HepG2 (cell line): ENCODE data around the gene MEPCE. TPM values are rescaled to one million over a fixed set of nuclear protein-coding genes. Genes with fewer than 3 reads are reported as not detected.

Experiments used
- ATAC-seq: fragments of 200-7000 bp; cut with Tn5 transposase; 3 replicates; pipeline ENCODE4 v1.9.1; 2020; ENCODE audit warnings: mild to moderate bottlenecking, moderate library complexity
- BruUV-seq: library from RNA; stranded (reverse); fragments of 400-500 nt; replicated peaks from 2 replicates; lab custom pipeline; 2021; lab: Mats Ljungman, UMichigan
- CTCF ChIA-PET: fragments of 300-600 bp; formaldehyde crosslinking; extraction: SDS; loops from one replicate; lab custom pipeline; 2021; ENCODE audit warnings: low total read pairs, inconsistent platforms, low intra/inter-chr PET ratio; lab: Yijun Ruan, JAX
- POLR2A ChIA-PET: fragments of 350-600 bp; sonication (Branson Sonifier 250); formaldehyde crosslinking; loops from one replicate; lab custom pipeline; 2020; ENCODE audit warnings: antibody characterized with exemption, inconsistent platforms; lab: Yijun Ruan, JAX
- DNase-seq: peaks from one replicate; pipeline ENCODE4 v3.0.0-alpha.2; 2015; ENCODE audit warnings: low spot score
- FAIRE-seq: peaks from 3 replicates; lab custom pipeline; 2011; peaks lifted over from hg19 to GRCh38; lab: Jason Lieb, UNC
- H2AFZ ChIP-seq: one replicate; pipeline ENCODE4 v1.6.1; 2011; ENCODE audit warnings: low read length, inconsistent platforms
- H3K27ac ChIP-seq: fragments of 300-600 bp; 3 replicates; pipeline ENCODE4 v1.8.0; 2011; ENCODE audit warnings: mixed run types, mild to moderate bottlenecking, mixed read lengths, low read length, inconsistent platforms; ENCODE audit not compliant: insufficient read depth; ENCODE audit errors: extremely low read length
- H3K27me3 ChIP-seq, 2 experiments: fragments of 200-600 bp in 1 of 2; 2 replicates in 1 of 2; 3 replicates in 1 of 2; pipeline versions ENCODE4 v1.6.0 to v1.8.0; 2011; ENCODE audit warnings: low read length in 2 of 2, mild to moderate bottlenecking in 2 of 2, moderate library complexity in 2 of 2, inconsistent platforms in 1 of 2; ENCODE audit not compliant: insufficient read depth in 2 of 2, control insufficient read depth in 1 of 2
- H3K36me3 ChIP-seq, 2 experiments: fragments of 200-600 bp in 1 of 2; replicated peaks in 1 of 2; 2 replicates in 1 of 2; 3 replicates in 1 of 2; pipeline versions ENCODE4 v1.5.1 to v1.8.0; 2011; ENCODE audit warnings: low read length in 2 of 2, inconsistent platforms in 1 of 2; ENCODE audit not compliant: insufficient read depth in 2 of 2, control insufficient read depth in 1 of 2
- H3K4me1 ChIP-seq: 2 replicates; pipeline ENCODE4 v1.5.1; 2012; ENCODE audit warnings: low read length, inconsistent platforms; ENCODE audit not compliant: insufficient read depth
- H3K4me2 ChIP-seq: 2 replicates; pipeline ENCODE4 v1.6.0; 2011; ENCODE audit warnings: low read depth, low read length, inconsistent platforms
- H3K4me3 ChIP-seq, 3 experiments: fragments of 200-600 bp in 1 of 3; sonication (generic), shearing (Covaris generic) in 1 of 3; replicated peaks in 1 of 3; 2 replicates each; pipeline ENCODE4 v1.5.1; 2011 to 2016; ENCODE audit warnings: low read length in 3 of 3, inconsistent platforms in 2 of 3, low read depth in 2 of 3, mild to moderate bottlenecking in 2 of 3, control low read depth in 1 of 3, mixed read lengths in 1 of 3; ENCODE audit not compliant: insufficient read depth in 1 of 3
- H3K79me2 ChIP-seq: one replicate; pipeline ENCODE4 v1.6.1; 2011; ENCODE audit warnings: low read length, inconsistent platforms; ENCODE audit not compliant: insufficient read depth
- H3K9ac ChIP-seq: 2 replicates; pipeline ENCODE4 v1.6.0; 2011; ENCODE audit warnings: mild to moderate bottlenecking, low read depth, low read length, inconsistent platforms; ENCODE audit not compliant: insufficient read depth
- H3K9me3 ChIP-seq: 2 replicates; pipeline ENCODE4 v1.5.1; 2012; ENCODE audit warnings: mild to moderate bottlenecking, low read length
- H4K20me1 ChIP-seq: 2 replicates; pipeline ENCODE4 v1.6.0; 2011; ENCODE audit warnings: inconsistent platforms, mild to moderate bottlenecking, low read length, moderate library complexity; ENCODE audit not compliant: insufficient read depth
- CREB1 ChIP-seq, 2 experiments: fragments of 450-650 bp in 1 of 2; IDR thresholded peaks; 2 replicates each; pipeline ENCODE4 v1.6.1; 2016 to 2017; ENCODE audit warnings: control low read depth in 1 of 2, mild to moderate bottlenecking in 1 of 2, missing compliant biosample characterization in 1 of 2, missing genetic modification characterization in 1 of 2
- KIAA2018 ChIP-seq: sonication (generic); formaldehyde crosslinking; IDR thresholded peaks from 2 replicates; pipeline ENCODE4 v1.5.0; 2020; ENCODE audit warnings: mild to moderate bottlenecking, missing genetic modification reagents, borderline replicate concordance
- TCF12 ChIP-seq, 2 experiments: fragments of 450-650 bp in 1 of 2; sonication (generic) in 1 of 2; formaldehyde crosslinking in 1 of 2; IDR thresholded peaks; 2 replicates each; pipeline versions ENCODE4 v1.6.1 to v1.8.0; 2017 to 2022; ENCODE audit warnings: antibody characterized with exemption in 1 of 2, mild to moderate bottlenecking in 1 of 2, missing genetic modification reagents in 1 of 2, moderate library complexity in 1 of 2
- YEATS4 ChIP-seq: sonication (generic); formaldehyde crosslinking; IDR thresholded peaks from 2 replicates; pipeline ENCODE4 v1.4.0; 2020; ENCODE audit warnings: missing genetic modification reagents, borderline replicate concordance
- ZNF326 ChIP-seq: sonication (generic); formaldehyde crosslinking; IDR thresholded peaks from 2 replicates; pipeline ENCODE4 v1.4.0; 2020; ENCODE audit warnings: missing genetic modification reagents, borderline replicate concordance
- ZNF788 ChIP-seq: sonication (generic); formaldehyde crosslinking; IDR thresholded peaks from 2 replicates; pipeline ENCODE4 v1.5.0; 2020; ENCODE audit warnings: mild to moderate bottlenecking, missing genetic modification reagents, borderline replicate concordance
- WGBS: methylation state at CpG from one replicate; pipeline ENCODE4 v1.1.6; 2017; ENCODE audit warnings: low lambda C conversion rate; 5-methylcytosine and 5-hydroxymethylcytosine counted together
- in situ Hi-C: cut with HindIII; loops from 2 replicates; pipeline ENCODE4 v1.10.0; 2017; ENCODE audit warnings: low pct_unique_long_range_greater_than_20kb; ENCODE audit not compliant: extremely low pct_ligation_motif_present
- intact Hi-C: fragments of 100-400 bp; cut with micrococcal nuclease; formaldehyde crosslinking; loops from one replicate; pipeline ENCODE4 v1.10.0; 2022; ENCODE audit not compliant: unreplicated experiment
- polyA plus RNA-seq, 8 experiments: library from polyadenylated mRNA; depleted of rRNA in 3 of 8; stranded (reverse) in 7 of 8; unstranded in 1 of 8; fragments of >200 nt; fragmentation: Illumina TruSeq in 4 of 8; extraction: Trizol in 4 of 8; gene quantifications; 2 replicates each; pipeline versions ENCODE4 v1.2.1 to v1.2.3, GENCODE V29; 2011 to 2016; ENCODE audit warnings: low read depth in 4 of 8, missing spikeins in 1 of 8, mixed read lengths in 1 of 8; ENCODE audit not compliant: insufficient read depth in 1 of 8
- total RNA-seq, 5 experiments: library from RNA; depleted of rRNA; stranded (reverse); fragments of >200 nt; fragmentation: Illumina TruSeq; extraction: Trizol; gene quantifications; 2 replicates each; pipeline ENCODE4 v1.2.3, GENCODE V29; 2016; ENCODE audit warnings: low read depth in 1 of 5

The MEPCE gene
- total and polyA plus RNA-seq, 2 of the 13 experiments (the other 11 are each of a cell fraction or from before 2014, with no cell fraction given): 12.3 to 26.0 TPM

DNA sequence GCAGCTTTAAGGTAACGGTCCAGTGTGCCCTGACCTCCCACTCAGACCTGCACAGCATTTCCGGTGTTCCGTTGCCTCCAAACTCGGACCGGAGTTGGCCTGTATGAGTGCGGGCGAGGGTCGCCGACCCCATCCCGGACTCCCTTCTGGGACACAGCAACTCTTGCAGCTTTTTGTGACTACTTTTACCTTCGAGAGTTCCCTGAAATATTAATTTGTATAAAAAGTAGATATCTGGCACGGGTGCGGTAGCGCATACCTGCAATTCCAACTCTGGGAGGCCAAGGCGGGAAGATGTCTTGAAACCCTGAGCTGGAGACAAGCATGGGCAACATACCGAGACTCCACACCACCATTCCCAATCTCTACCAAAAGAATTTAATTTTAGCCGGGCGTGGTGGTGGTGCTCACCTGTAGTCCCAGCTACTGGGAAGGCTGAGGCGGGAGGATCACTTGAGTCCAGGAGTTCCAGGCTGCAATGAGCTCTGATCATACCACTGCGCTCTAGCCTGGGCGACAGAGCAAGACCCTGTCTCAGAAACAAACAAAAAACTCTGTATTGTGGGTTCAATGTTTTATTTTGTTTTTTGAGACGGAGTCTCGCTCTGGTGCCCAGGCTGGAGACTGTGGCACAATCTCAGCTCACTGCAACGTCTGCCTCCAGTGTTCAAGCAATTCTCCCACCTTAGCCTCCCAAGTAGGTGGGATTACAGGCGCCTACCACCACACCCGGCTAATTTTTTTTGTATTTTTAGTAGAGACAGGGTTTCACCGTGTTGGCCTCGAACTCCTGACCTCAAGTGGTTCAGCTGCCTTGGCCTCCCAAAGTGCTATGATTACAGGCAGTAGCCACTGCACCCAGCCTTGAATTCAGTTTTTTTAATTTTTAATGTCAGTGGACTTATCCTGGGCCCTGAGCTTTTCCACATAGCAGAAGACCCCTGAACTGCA is 7.8 kb downstream of the MEPCE start:
- no peak for DNase-seq
- Histone ChIP-seq H3K4me3 (no peak overlapping the region), H3K27ac (peak overlapping the region; percentile 90), H3K4me1 (peaks cover 55% of the 10 kb centered on the region), H3K79me2 (peaks cover 16% of the 10 kb centered on the region), H3K36me3 (peaks cover 5 to 19% of the 10 kb centered on the region in 2 experiments), H3K27me3 (no peaks in the 10 kb centered on the region; a peak in 1 of 5 replicates), H3K4me2 (no peak overlapping the region), H3K9me3 (no peaks in the 10 kb centered on the region), H2AFZ (no peak overlapping the region), H4K20me1 (no peaks in the 10 kb centered on the region), H3K9ac (no peak overlapping the region)
- BruUV-seq: no TSS peak
- no peak for TF ChIP-seq TCF12 (IDR thresholded peaks at IDR 0.05)
- TF ChIP-seq TCF12 (CRISPR knock-in tag; IDR thresholded peaks at IDR 0.05): 0 out of 2 replicates have a peak, but pooled peaks have one; percentile 25
- TF ChIP-seq YEATS4 (CRISPR knock-in tag): no peak
- no peak for TF ChIP-seq CREB1 (IDR thresholded peaks at IDR 0.05)
- TF ChIP-seq CREB1 (CRISPR knock-in tag; IDR thresholded peaks at IDR 0.05): no peak
- TF ChIP-seq ZNF788 (CRISPR knock-in tag): no peak
- intact Hi-C loops (no loop called here), in situ Hi-C loops (no loop called here)
- ATAC-seq: no peak
- 94% methylated on average over 28 of the region's 28 CpGs for WGBS
- FAIRE-seq: no peak
- POLR2A ChIA-PET: interaction anchor here (0.6 to 6.0 kb wide), 12 partner anchors 8 to 336 kb away, joined by 3 to 72 read pairs (median 5); partner anchors contain the start of genes AP4M1, FBXO24, LRCH4 and MCM7
- CTCF ChIA-PET: no interaction called here

GRCh38 chr7:100438172-100438571 is 8.5 kb downstream of the MEPCE start:
- H3K4me1 ChIP-seq: peaks cover 51% of the 10 kb centered on the region
- H3K36me3 ChIP-seq: peaks cover 4 to 11% of the 10 kb centered on the region in 2 experiments; a peak in 4 of 5 replicates
- H3K9me3 ChIP-seq: no peaks in the 10 kb centered on the region
- no peak overlapping the region for H3K9ac ChIP-seq
- no peak overlapping the region for H3K4me3 ChIP-seq
- no peak overlapping the region for H3K4me2 ChIP-seq
- H3K27me3 ChIP-seq: no peaks in the 10 kb centered on the region; a peak in 1 of 5 replicates
- no peak for DNase-seq
- WGBS: 71% methylated on average over 2 of the region's 2 CpGs
- CTCF ChIA-PET: no interaction called here
- no peak for ATAC-seq
- in situ Hi-C loops: no loop called here
- H3K79me2 ChIP-seq: peaks cover 14% of the 10 kb centered on the region
- FAIRE-seq: no peak
- H4K20me1 ChIP-seq: no peaks in the 10 kb centered on the region
- intact Hi-C loops: no loop called here
- BruUV-seq: no TSS peak
- POLR2A ChIA-PET: interaction anchor here (0.7 to 6.0 kb wide), 4 partner anchors 9 to 268 kb away, joined by 4 to 42 read pairs (median 6); partner anchors contain the start of genes MEPCE, POP7 and ZCWPW1
- no peak overlapping the region for H2AFZ ChIP-seq
- peak overlapping the region; percentile 33 for H3K27ac ChIP-seq
- TF ChIP-seq KIAA2018 (CRISPR knock-in tag): no peak
- no peak for TF ChIP-seq ZNF326 (CRISPR knock-in tag)
